Fibroblast of skin of left biceps (primary cell): ENCODE measurements around the gene BANF1.
"Not testable (repeated sequence)": the region's sequence is repeated elsewhere in the genome, so short reads cannot be mapped to it uniquely, and the experiment has no call there.

ENCODE experiments used
- DNase-seq, 2 experiments: peaks; one replicate each; pipeline ENCODE4 v3.0.0-alpha.2; 2013; ENCODE audit warnings: low read depth in 2 of 2

Gene BANF1

GRCh38 chr11:65978391-65979238 is 23.7 kb upstream of the BANF1 start:
- no peak for DNase-seq

- DNase-seq, result no peak
Measured at GRCh38 chr11:65979261-65979759, 23.0 kb upstream of the BANF1 start.

GRCh38 chr11:65981101-65981740 is 21.1 kb upstream of the BANF1 start:
- DNase-seq, result no peak

GRCh38 chr11:65981972-65982823 is 20.1 kb upstream of the BANF1 start:
- no peak for DNase-seq

GRCh38 chr11:65982824-65983588 is 19.3 kb upstream of the BANF1 start:
- DNase-seq, result no peak

- DNase-seq, result no peak
Measured at GRCh38 chr11:65983589-65983987, 18.7 kb upstream of the BANF1 start.

GRCh38 chr11:65987336-65987735 is 15.0 kb upstream of the BANF1 start:
- no peak for DNase-seq

GRCh38 chr11:65988791-65989592 is 13.3 kb upstream of the BANF1 start:
- peak; percentile 82 to 85 for DNase-seq

GRCh38 chr11:65992056-65992455 is 10.2 kb upstream of the BANF1 start:
- no peak for DNase-seq

GRCh38 chr11:65997286-65997685 is 5.0 kb upstream of the BANF1 start:
- DNase-seq, result no peak

GRCh38 chr11:66002648-66003225 is 434 bp downstream of the BANF1 start:
- no peak for DNase-seq

- DNase-seq, result no peak
Measured at GRCh38 chr11:66003291-66003690, 988 bp downstream of the BANF1 start.

GRCh38 chr11:66004186-66004585 is 1.9 kb downstream of the BANF1 start:
- no peak for DNase-seq

- no peak for DNase-seq
Measured at GRCh38 chr11:66006134-66006890, 4.0 kb downstream of the BANF1 start.

GRCh38 chr11:66006891-66007176 is 4.5 kb downstream of the BANF1 start:
- DNase-seq, result no peak

GRCh38 chr11:66007201-66007634 is 4.9 kb downstream of the BANF1 start:
- DNase-seq, result no peak

GRCh38 chr11:66008095-66008467 is 5.8 kb downstream of the BANF1 start:
- DNase-seq, result no peak

GRCh38 chr11:66008468-66009101 is 6.3 kb downstream of the BANF1 start:
- no peak for DNase-seq

GRCh38 chr11:66010036-66010435 is 7.7 kb downstream of the BANF1 start:
- not testable (repeated sequence) for DNase-seq
